Putamen (tissue), 1 donor: ENCODE measurements around the gene KRTAP3-1.

ENCODE experiments used
- DNase-seq: peaks from one replicate; pipeline ENCODE4 v3.0.0-alpha.2; 2016; ENCODE audit warnings: low spot score

KRTAP3-1 gene

DNA sequence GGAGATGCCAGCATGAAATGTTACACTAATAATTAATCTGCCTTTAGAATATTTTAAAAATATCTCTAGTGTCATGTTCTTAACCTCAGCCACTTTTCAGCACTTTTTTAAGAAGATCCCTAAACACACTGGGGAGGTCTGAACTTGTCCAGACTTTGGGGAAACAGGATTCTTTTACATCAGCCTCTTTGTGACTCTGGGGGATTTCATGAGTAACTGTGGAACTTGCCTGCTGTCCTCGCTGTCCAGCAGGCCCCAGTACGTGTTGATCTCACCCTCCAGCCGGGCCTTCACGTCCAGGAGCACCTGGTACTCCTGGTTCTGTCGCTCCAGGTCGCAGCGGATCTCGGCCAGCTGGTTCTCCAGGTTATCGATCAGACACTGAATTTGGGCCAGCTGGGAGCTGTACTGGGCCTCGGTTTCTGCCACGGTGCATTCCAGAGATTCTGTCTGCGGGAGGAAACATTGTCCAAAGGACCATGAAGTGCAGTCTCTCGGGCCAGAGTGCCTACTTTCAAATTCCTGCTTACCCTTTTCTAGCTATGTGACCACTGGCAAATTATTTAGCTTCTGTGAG, 30.3 kb downstream of the KRTAP3-1 start:
- no peak for DNase-seq

GRCh38 chr17:40975516-40975915, 33.4 kb downstream of the KRTAP3-1 start:
- DNase-seq = no peak

DNA sequence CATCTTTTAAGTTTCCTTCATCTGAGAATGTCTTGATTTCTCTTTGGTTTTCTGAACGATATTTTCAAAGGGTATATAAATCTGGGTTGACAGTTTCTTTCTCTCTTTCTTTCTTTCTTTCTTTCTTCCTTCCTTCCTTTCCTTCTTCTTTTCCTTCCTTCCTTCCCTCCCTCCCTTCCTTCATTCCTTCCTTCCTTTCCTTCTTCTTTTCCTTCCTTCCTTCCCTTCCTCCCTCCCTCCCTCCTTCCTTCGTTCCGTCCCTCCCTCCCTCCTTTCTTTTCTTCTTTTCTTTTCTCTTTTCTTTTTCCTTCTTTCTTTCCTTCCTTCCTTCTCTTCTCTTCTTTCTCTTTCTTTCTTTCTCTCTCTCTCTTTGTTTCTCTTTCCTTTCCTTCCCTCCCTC, 34.6 kb downstream of the KRTAP3-1 start:
- no peak for DNase-seq

- DNase-seq = no peak
These were observed 41.3 kb downstream of the KRTAP3-1 start for GRCh38 chr17:40967582-40967981.

DNA sequence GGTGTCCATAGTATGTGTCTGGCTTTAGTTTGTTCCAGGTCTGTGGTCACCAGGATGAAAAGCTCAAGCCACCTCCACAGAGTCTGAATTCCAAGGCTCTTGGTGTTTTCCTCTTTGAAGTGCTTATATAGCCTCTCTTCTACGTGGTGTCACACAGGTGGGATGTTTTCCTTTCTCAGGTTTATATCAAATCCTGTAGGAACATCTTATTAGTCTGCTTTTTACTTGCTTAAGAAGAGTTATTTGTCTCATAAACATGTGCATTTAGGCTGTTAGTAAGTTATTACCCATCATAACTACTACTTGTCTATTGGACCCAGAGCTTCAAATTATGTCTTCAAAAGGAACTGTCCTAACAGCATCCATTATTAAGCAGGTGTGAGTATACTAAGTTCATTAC, 42.1 kb downstream of the KRTAP3-1 start, which contains the start of gene KRT39:
TSS of gene KRT39 (minus strand) at position 101 of the 400 bp plus-strand sequence. CDS start at position 9, 92 bp downstream.
- DNase-seq = no peak

DNA sequence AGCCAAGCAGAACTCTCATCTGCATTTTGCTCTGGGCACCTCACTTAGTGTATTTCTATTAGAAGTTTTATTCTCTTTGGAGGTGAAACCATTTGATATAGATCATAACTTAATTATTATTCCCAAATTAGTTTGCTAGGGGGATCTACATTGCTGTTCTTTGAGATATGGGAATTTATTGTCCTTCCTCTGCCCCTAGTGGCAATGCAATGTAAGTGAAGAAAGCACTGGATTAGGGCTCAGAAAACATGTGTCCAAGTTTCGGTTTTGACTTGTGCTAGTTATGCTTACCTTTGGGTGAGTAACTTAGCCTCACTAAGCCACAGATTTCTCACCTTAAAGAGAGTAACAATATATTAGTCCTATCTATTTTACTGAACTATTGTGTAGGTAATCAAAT, 45.1 kb downstream of the KRTAP3-1 start:
- no peak for DNase-seq

GRCh38 chr17:40962059-40962561, 46.8 kb downstream of the KRTAP3-1 start:
- DNase-seq = no peak

DNA sequence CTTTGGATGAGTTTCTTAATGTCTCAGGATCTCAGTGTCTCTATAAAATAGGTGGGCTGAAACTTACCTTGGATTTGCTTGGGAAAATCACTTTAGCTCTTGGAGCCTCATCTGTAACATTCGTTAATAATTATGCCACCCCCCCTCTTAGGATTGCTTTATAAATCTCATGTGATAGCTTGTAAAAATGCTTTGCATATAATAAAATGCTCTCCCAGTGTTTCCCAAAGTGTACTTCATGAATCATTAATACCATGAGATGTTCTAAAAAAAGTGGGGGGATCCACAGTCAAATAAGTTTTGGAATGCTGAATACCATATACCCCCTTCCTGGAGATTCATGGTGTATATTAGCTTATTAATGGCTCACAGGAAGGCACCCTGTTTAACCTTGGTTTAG, 47.3 kb downstream of the KRTAP3-1 start:
- no peak for DNase-seq

GRCh38 chr17:40960144-40960543, 48.8 kb downstream of the KRTAP3-1 start:
- DNase-seq = no peak
